Smooth muscle cell (in vitro differentiated cells): ENCODE data around the gene KCNIP4. TPM values are rescaled to one million over a fixed set of nuclear protein-coding genes. Genes with fewer than 3 reads are reported as not detected.

ENCODE experiments used
- DNase-seq: peaks from one replicate; lab custom pipeline; 2025; ENCODE audit not compliant: unreplicated experiment; lab: John Stamatoyannopoulos, UW
- H2AFZ ChIP-seq: fragments of 200-600 bp; sonication (generic); 2 replicates; pipeline ENCODE4 v1.6.0; 2016; ENCODE audit warnings: antibody characterized with exemption, low read depth, mild to moderate bottlenecking
- H3F3A ChIP-seq: fragments of 200-600 bp; sonication (generic); 2 replicates; pipeline ENCODE4 v1.6.0; 2017; ENCODE audit warnings: antibody characterized with exemption, low read depth
- H3K27ac ChIP-seq: fragments of 200-600 bp; sonication (generic); 2 replicates; pipeline ENCODE4 v1.5.1; 2016; ENCODE audit warnings: low read depth, mild to moderate bottlenecking
- H3K27me3 ChIP-seq: fragments of 200-600 bp; sonication (generic); 2 replicates; pipeline ENCODE4 v1.6.1; 2016; ENCODE audit warnings: low read depth, mild to moderate bottlenecking
- H3K36me3 ChIP-seq: fragments of 200-600 bp; sonication (generic); 2 replicates; pipeline ENCODE4 v1.5.1; 2016; ENCODE audit warnings: low read depth
- H3K4me1 ChIP-seq: fragments of 200-600 bp; sonication (generic); 2 replicates; pipeline ENCODE4 v1.5.1; 2016; ENCODE audit warnings: low read depth
- H3K4me2 ChIP-seq: fragments of 200-600 bp; sonication (generic); 2 replicates; pipeline ENCODE4 v1.6.0; 2016; ENCODE audit warnings: mild to moderate bottlenecking
- H3K4me3 ChIP-seq: fragments of 200-600 bp; sonication (generic); 2 replicates; pipeline ENCODE4 v1.5.1; 2016; ENCODE audit warnings: mild to moderate bottlenecking
- H3K79me2 ChIP-seq: fragments of 200-600 bp; sonication (generic); 2 replicates; pipeline ENCODE4 v1.6.0; 2016; ENCODE audit warnings: low read depth, mild to moderate bottlenecking
- H3K9ac ChIP-seq: fragments of 200-600 bp; sonication (generic); 2 replicates; pipeline ENCODE4 v1.6.0; 2016; ENCODE audit warnings: low read depth
- H3K9me3 ChIP-seq: fragments of 200-600 bp; sonication (generic); replicated peaks from 2 replicates; pipeline ENCODE4 v1.5.1; 2016; ENCODE audit warnings: low read depth
- H4K20me1 ChIP-seq: fragments of 200-600 bp; sonication (generic); 2 replicates; pipeline ENCODE4 v1.6.0; 2016; ENCODE audit warnings: low read depth
- WGBS: methylation state at CpG from one replicate; pipeline ENCODE4 v1.1.7; 2016; ENCODE audit warnings: low lambda C conversion rate; 5-methylcytosine and 5-hydroxymethylcytosine counted together
- polyA plus RNA-seq: library from polyadenylated mRNA; unstranded; fragments of >200 nt; fragmentation: Nextera tagmentation; extraction: Ambion mirVana; gene quantifications from 2 replicates; pipeline ENCODE4 v1.2.1, GENCODE V29; 2016
- total RNA-seq: library from RNA; depleted of rRNA; stranded (reverse); fragments of >200 nt; gene quantifications from 2 replicates; pipeline ENCODE4 v1.2.3, GENCODE V29; 2014
- TF ChIP-seq, protein P1 (sequence below): fragments of 200-600 bp; sonication (generic); IDR thresholded peaks from 2 replicates; pipeline ENCODE4 v1.5.1; 2017; ENCODE audit warnings: borderline replicate concordance, mild to moderate bottlenecking, antibody characterized with exemption; ENCODE audit not compliant: insufficient read depth, poor library complexity, severe bottlenecking

The KCNIP4 gene
- total and polyA plus RNA-seq, 2 experiments from 2014 or later: 0.07 TPM; not detected in 1

DNA sequence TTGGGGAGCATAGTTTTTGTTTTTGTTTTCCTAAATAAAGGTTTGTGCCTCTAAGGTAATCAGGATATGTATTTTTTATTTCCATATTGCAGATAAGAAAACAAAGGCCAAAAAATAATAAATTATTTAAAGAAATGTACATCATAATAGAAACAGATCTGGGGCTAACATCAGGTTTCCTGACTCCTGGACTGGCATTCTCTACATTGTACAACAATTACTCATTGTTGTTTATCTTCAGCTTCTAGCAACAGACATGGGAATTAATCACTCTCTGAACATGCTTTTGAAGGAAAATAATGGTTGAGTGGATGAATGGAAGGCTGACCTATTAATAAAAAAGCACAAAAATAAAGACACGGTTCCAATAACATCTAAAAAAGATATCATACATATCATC, 146.2 kb downstream of the KCNIP4 start:
- DNase-seq: no peak
- peak overlapping the region; percentile 79 for H3K27ac ChIP-seq

DNA sequence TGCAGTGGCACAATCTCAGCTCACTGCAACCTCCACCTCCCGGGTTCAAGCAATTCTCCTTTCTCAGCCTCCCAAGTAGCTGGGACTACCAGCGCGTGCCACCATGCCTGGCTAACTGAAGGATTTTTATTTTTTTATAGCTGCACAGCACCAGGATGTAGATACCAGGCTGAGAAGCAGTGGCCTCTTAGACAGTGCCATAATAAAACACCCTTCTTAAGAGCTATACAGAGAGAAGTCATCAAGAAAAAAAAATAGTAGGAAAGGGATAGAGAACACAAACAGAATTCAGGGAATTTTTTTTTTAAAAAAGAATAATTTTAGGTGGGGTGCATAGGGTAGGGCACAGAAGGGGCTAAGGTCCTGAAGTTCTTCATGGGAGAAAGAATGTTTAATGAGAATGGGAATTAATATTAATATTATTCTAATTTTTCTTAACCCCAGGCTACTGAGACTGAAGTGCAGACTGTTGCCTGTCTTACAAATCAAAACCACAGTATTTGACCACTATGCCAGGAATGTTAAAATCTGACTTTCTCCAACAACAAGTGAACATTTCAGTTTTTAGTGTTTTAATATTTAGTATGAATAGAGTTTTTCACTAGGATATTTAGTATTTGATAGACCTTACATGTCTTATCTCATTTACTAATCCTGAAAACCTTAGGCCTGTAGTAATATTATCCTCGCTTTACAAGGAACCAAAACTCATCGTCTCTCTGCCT, 146.7 kb downstream of the KCNIP4 start:
- no peak for DNase-seq
- H3K27ac ChIP-seq: peak overlapping the region; percentile 79
- peak overlapping the region; percentile 66 for H3K4me2 ChIP-seq
- TF ChIP-seq, protein P1, sequence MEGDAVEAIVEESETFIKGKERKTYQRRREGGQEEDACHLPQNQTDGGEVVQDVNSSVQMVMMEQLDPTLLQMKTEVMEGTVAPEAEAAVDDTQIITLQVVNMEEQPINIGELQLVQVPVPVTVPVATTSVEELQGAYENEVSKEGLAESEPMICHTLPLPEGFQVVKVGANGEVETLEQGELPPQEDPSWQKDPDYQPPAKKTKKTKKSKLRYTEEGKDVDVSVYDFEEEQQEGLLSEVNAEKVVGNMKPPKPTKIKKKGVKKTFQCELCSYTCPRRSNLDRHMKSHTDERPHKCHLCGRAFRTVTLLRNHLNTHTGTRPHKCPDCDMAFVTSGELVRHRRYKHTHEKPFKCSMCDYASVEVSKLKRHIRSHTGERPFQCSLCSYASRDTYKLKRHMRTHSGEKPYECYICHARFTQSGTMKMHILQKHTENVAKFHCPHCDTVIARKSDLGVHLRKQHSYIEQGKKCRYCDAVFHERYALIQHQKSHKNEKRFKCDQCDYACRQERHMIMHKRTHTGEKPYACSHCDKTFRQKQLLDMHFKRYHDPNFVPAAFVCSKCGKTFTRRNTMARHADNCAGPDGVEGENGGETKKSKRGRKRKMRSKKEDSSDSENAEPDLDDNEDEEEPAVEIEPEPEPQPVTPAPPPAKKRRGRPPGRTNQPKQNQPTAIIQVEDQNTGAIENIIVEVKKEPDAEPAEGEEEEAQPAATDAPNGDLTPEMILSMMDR: no peak
- no peaks in the 10 kb centered on the region for H4K20me1 ChIP-seq
- H3K27me3 ChIP-seq: no peaks in the 10 kb centered on the region
- H2AFZ ChIP-seq: no peak overlapping the region
- H3K9me3 ChIP-seq: no peaks in the 10 kb centered on the region
- peaks cover 6% of the 10 kb centered on the region for H3K4me1 ChIP-seq
- 76% methylated on average over 5 of the region's 5 CpGs for WGBS
- H3K36me3 ChIP-seq: no peaks in the 10 kb centered on the region
- H3K79me2 ChIP-seq: no peaks in the 10 kb centered on the region
- no peaks in the 10 kb centered on the region for H3F3A ChIP-seq
- peak overlapping the region; percentile 51 for H3K9ac ChIP-seq
- no peak overlapping the region for H3K4me3 ChIP-seq

More for the DNA sequence above, 146.2 kb downstream of the KCNIP4 start:
- Histone ChIP-seq H2AFZ (no peak overlapping the region), H3K79me2 (no peaks in the 10 kb centered on the region), H3K4me3 (no peak overlapping the region), H3K4me2 (peak overlapping the region; percentile 66), H3K27me3 (no peaks in the 10 kb centered on the region), H3K9me3 (no peaks in the 10 kb centered on the region), H3K36me3 (no peaks in the 10 kb centered on the region), H3F3A (no peaks in the 10 kb centered on the region), H4K20me1 (no peaks in the 10 kb centered on the region), H3K4me1 (peaks cover 6% of the 10 kb centered on the region), H3K9ac (peak overlapping the region; percentile 51)
- 50% methylated on average over 1 of the region's 1 CpG for WGBS
- TF ChIP-seq, protein P1: no peak

DNA sequence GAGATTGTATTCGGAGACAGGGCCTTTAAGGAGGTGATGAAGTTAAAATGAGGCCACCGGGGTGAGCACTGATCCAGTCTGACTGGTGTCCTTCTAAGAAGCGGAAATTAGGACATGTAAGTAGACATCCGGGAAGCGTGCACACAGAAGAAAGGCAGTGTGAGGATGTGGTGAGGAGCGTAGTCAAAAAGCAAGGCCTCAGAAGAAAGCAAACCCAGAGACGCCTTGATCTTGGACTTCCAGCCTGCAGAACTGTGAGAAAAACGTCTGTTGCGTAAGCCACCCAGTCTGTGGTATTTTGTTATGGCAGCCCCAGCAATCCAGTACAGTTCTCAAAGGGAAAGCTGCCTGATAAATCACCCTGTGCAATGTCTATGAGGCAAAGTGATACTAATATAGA, 153.5 kb downstream of the KCNIP4 start:
- WGBS: 75% methylated on average over 9 of the region's 9 CpGs
- Histone ChIP-seq H4K20me1 (no peaks in the 10 kb centered on the region), H3F3A (no peaks in the 10 kb centered on the region), H3K4me1 (peaks cover 6% of the 10 kb centered on the region), H3K4me2 (no peak overlapping the region), H3K9ac (no peak overlapping the region), H3K79me2 (no peaks in the 10 kb centered on the region), H3K9me3 (no peaks in the 10 kb centered on the region), H3K36me3 (no peaks in the 10 kb centered on the region), H2AFZ (no peak overlapping the region), H3K27ac (no peak overlapping the region), H3K4me3 (no peak overlapping the region), H3K27me3 (no peaks in the 10 kb centered on the region)
- no peak for DNase-seq
- TF ChIP-seq, protein P1: no peak

DNA sequence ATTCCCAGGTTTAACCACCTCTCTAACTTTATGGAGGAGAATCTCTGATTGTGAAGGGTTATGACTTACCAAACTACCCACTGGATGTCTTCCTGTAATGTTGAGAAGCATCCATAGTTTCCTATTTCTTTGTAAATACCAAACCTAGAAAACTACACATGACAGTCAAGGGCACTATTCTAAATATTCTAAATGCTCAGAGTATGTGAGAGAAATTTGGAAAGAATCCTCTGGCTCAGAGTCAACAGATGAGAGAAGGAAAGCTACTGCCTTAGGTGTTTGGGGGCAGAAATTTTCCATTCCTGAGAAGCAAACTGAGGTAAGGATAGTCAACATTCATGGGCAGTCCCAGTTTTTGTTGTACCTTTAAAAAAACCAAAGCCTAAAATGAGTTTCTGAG, 155.8 kb downstream of the KCNIP4 start:
- DNase-seq: no peak
- Histone ChIP-seq H3K9me3 (no peaks in the 10 kb centered on the region), H3K4me3 (no peak overlapping the region)

More for the DNA sequence above, 155.8 kb downstream of the KCNIP4 start:
- Histone ChIP-seq H3K9ac (no peak overlapping the region), H2AFZ (no peak overlapping the region), H3K36me3 (no peaks in the 10 kb centered on the region), H3K79me2 (no peaks in the 10 kb centered on the region), H3K27me3 (no peaks in the 10 kb centered on the region), H3F3A (no peaks in the 10 kb centered on the region), H3K27ac (no peak overlapping the region), H4K20me1 (no peaks in the 10 kb centered on the region), H3K4me2 (no peak overlapping the region), H3K4me1 (peaks cover 6% of the 10 kb centered on the region)
- TF ChIP-seq, protein P1: no peak
